Testis (tissue), 3 donors: ENCODE results near the gene MB21D2. TPM values are rescaled to one million over a fixed set of nuclear protein-coding genes. Genes with fewer than 3 reads are reported as not detected.

Source experiments
- DNase-seq: peaks from one replicate; pipeline ENCODE4 v3.0.0-alpha.2; 2019
- H3K27ac ChIP-seq, 2 donors: fragments of 200-600 bp; sonication (generic); one replicate each; pipeline ENCODE4 v1.5.1; 2019
- H3K27me3 ChIP-seq: fragments of 200-600 bp; sonication (generic); one replicate; pipeline ENCODE4 v1.5.1; 2019
- H3K36me3 ChIP-seq: fragments of 200-600 bp; sonication (generic); one replicate; pipeline ENCODE4 v1.5.1; 2017; ENCODE audit warnings: low read depth; ENCODE audit errors: missing control alignments
- H3K4me1 ChIP-seq: fragments of 200-600 bp; sonication (generic); one replicate; pipeline ENCODE4 v1.5.1; 2019
- H3K4me3 ChIP-seq, 2 donors: fragments of 200-600 bp; sonication (generic); one replicate each; pipeline ENCODE4 v1.5.1; 2017 to 2019
- H3K9me3 ChIP-seq: fragments of 200-600 bp; sonication (generic); one replicate; pipeline ENCODE4 v1.5.1; 2017
- POLR2A ChIP-seq: fragments of 450-650 bp; IDR thresholded peaks from one replicate; pipeline ENCODE4 v1.6.1; 2017; ENCODE audit warnings: antibody characterized with exemption, mild to moderate bottlenecking, moderate library complexity
- WGBS, 2 donors: methylation state at CpG; one replicate each; pipeline ENCODE4 v1.1.5; 2018; 5-methylcytosine and 5-hydroxymethylcytosine counted together
- intact Hi-C: fragments of 100-400 bp; cut with DNase I; formaldehyde crosslinking; loops from one replicate; pipeline ENCODE4 v1.15.1; 2023; ENCODE audit warnings: low total_unique reads
- polyA plus RNA-seq: library from polyadenylated mRNA; stranded (reverse); fragments of 350-450 nt; fragmentation: Illumina TruSeq; extraction: RNeasy Lipid Tissue Mini Kit (QIAGEN cat#74804); gene quantifications from one replicate; pipeline ENCODE4 v1.2.3, GENCODE V29; 2014; ENCODE audit warnings: low read depth, low replicate concordance; ENCODE audit not compliant: insufficient read depth
- total RNA-seq, 2 donors: library from RNA; depleted of rRNA; stranded (reverse); fragments of >200 nt; gene quantifications; one replicate each; pipeline ENCODE4 v1.2.3, GENCODE V29; 2016
- TF ChIP-seq, protein P1 (sequence below), 3 experiments: fragments of 450-650 bp in 2 of 3; fragments of 200-600 bp in 1 of 3; sonication (generic) in 1 of 3; IDR thresholded peaks; one replicate each; pipeline ENCODE4 v1.5.1; 2016 to 2019; ENCODE audit warnings: antibody characterized with exemption in 3 of 3, mild to moderate bottlenecking in 2 of 3, moderate library complexity in 1 of 3

The MB21D2 gene
- total and polyA plus RNA-seq, 3 donors from 2014 or later: 13.4 to 29.2 (median 23.9) TPM

DNA sequence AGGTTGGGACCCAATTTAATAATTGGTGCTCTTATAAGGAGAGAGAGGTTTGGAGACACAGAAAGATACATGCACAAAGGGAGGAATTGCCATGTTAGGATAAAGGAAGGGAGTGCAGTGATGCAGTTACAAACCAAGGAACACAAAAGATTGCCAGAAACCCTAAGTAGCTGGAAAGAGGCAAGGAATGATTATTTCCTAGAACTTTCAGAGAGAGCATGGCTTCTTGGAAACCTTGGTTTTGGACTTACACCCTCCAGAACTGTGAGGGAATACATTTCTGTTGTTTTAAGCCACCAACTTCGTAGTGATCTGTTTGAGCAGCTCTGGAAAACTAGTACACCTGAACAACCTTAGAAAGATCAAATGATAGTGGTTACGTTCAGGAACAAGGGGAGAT lies 25.0 kb upstream of the MB21D2 start:
- Histone ChIP-seq H3K4me3 (no peak overlapping the region), H3K27me3 (no peaks in the 10 kb centered on the region), H3K27ac (peak overlapping the region; percentile 32 to 80), H3K4me1 (peaks cover 4% of the 10 kb centered on the region), H3K36me3 (no peaks in the 10 kb centered on the region), H3K9me3 (no peaks in the 10 kb centered on the region)
- no peak for DNase-seq
- intact Hi-C loops: no loop called here
- 47 to 55% methylated on average over 2 of the region's 2 CpGs for WGBS, 2 donors
- TF ChIP-seq, protein P1, sequence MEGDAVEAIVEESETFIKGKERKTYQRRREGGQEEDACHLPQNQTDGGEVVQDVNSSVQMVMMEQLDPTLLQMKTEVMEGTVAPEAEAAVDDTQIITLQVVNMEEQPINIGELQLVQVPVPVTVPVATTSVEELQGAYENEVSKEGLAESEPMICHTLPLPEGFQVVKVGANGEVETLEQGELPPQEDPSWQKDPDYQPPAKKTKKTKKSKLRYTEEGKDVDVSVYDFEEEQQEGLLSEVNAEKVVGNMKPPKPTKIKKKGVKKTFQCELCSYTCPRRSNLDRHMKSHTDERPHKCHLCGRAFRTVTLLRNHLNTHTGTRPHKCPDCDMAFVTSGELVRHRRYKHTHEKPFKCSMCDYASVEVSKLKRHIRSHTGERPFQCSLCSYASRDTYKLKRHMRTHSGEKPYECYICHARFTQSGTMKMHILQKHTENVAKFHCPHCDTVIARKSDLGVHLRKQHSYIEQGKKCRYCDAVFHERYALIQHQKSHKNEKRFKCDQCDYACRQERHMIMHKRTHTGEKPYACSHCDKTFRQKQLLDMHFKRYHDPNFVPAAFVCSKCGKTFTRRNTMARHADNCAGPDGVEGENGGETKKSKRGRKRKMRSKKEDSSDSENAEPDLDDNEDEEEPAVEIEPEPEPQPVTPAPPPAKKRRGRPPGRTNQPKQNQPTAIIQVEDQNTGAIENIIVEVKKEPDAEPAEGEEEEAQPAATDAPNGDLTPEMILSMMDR (IDR thresholded peaks at IDR 0.05): no peak
- TF ChIP-seq POLR2A: no peak

DNA sequence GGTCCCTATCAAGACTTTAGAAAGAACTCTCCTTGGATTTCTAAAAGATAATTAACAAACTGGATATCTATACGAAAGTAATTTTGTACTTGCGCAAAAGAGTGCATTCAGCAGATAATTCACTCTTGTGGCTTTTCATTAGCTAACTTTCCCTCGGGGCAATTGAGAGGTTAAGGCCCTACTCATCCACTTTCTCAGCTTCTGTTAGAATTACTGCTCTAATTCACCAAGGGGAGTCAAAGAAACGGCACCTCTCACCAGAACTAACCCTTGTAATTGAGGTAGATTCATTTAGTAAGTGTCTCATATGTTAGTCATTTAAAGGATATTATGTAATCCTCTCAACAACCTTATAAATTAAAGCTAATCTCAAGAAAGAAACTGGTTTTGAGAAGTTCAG lies 22.5 kb upstream of the MB21D2 start:
- no peaks in the 10 kb centered on the region for H3K27me3 ChIP-seq
- no peaks in the 10 kb centered on the region for H3K9me3 ChIP-seq
- TF ChIP-seq, protein P1 (IDR thresholded peaks at IDR 0.05): no peak
- TF ChIP-seq POLR2A: no peak
- DNase-seq: no peak
- peaks cover 4% of the 10 kb centered on the region for H3K4me1 ChIP-seq
- no peaks in the 10 kb centered on the region for H3K36me3 ChIP-seq
- no peak overlapping the region for H3K27ac ChIP-seq
- intact Hi-C loops: no loop called here
- no peak overlapping the region for H3K4me3 ChIP-seq
- 69 to 70% methylated on average over 4 of the region's 4 CpGs for WGBS, 2 donors

DNA sequence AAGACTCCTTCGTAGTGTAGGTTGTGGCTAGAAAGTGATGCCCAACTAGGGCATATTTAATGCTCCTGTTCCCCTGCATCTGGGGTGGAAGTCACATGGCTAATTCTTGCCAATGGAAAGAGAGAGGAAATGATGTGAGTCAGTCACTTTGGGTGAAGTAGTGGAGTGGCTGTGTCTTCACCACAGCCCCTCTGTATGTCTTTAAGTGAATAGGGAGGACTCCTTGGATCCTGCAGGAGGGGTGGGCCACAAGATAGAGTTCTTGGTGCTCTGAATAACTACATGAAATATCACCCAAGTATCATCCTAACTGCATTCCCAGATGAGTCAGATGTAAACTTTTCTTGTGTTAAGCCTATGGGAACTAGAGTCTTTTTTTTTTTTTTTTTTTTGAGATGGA lies 17.8 kb upstream of the MB21D2 start:
- Histone ChIP-seq H3K27me3 (no peaks in the 10 kb centered on the region), H3K36me3 (no peaks in the 10 kb centered on the region), H3K4me1 (no peaks in the 10 kb centered on the region), H3K9me3 (no peaks in the 10 kb centered on the region), H3K27ac (no peak overlapping the region), H3K4me3 (no peak overlapping the region)
- intact Hi-C loops: no loop called here
- 95 to 100% methylated on average over 1 of the region's 1 CpG for WGBS, 2 donors
- no peak for DNase-seq
- TF ChIP-seq, protein P1 (IDR thresholded peaks at IDR 0.05): no peak
- TF ChIP-seq POLR2A: no peak

DNA sequence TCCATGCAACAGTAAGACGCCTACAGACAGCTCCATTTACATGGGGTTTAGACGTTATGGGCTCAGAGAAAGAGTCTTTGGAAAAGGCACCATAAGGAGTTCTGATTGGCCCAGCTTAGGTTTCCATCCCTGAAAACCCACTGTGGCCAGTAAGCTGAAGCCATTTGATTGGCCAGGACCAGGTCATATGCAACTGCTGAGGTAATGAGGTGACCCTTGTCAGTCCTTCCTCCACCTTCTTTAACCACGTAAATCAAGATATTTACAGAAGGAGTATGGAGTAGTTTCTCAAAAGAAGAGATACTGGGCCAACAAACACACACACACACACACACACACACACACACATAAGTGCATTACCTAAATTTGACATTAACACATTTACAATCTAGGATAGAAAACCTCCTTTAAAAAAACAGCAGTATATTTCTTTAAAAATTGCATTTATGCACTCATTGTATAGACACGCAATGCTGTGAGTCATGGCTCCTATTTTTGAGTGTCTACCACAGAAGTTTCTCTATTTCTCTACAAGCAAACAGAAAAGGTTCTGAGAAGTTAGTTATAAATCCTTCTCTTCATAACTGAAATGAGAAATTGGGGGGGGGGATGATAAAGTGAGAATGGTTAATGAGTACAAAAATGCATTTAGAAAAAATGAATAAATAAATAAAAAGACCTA lies 16.3 kb upstream of the MB21D2 start:
- 64 to 91% methylated on average over 4 of the region's 4 CpGs for WGBS, 2 donors
- Histone ChIP-seq H3K4me1 (no peaks in the 10 kb centered on the region), H3K27me3 (no peaks in the 10 kb centered on the region), H3K4me3 (no peak overlapping the region), H3K36me3 (no peaks in the 10 kb centered on the region), H3K27ac (no peak overlapping the region), H3K9me3 (no peaks in the 10 kb centered on the region)
- DNase-seq: no peak
- no peak for TF ChIP-seq POLR2A
- TF ChIP-seq, protein P1 (IDR thresholded peaks at IDR 0.05): no peak
- intact Hi-C loops: no loop called here

DNA sequence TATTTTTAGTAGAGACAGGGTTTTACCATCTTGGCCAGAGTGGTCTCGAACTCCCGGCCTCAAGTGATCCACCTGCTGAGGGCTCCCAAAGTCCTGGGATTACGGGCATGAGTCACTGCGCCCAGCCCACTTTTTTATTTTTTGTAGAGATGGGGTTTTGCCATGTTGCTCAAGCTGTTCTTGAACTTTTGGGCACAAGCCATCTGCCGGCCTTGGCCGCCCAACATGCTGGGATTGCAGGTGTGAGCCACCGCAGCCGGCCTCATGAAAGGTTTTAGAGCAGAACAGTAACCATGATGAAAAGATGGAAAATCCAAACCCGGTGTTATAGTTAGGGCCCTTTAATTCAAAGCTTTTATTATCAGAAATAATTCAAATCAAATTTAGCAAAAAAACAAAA lies 15.6 kb upstream of the MB21D2 start:
- intact Hi-C loops: no loop called here
- 81 to 96% methylated on average over 9 of the region's 9 CpGs for WGBS, 2 donors

More for the DNA sequence above, 15.6 kb upstream of the MB21D2 start:
- H3K4me3 ChIP-seq: no peak overlapping the region
- H3K36me3 ChIP-seq: no peaks in the 10 kb centered on the region
- no peaks in the 10 kb centered on the region for H3K27me3 ChIP-seq
- no peaks in the 10 kb centered on the region for H3K9me3 ChIP-seq
- H3K4me1 ChIP-seq: no peaks in the 10 kb centered on the region
- no peak overlapping the region for H3K27ac ChIP-seq
- TF ChIP-seq POLR2A: no peak
- TF ChIP-seq, protein P1 (IDR thresholded peaks at IDR 0.05): no peak
- no peak for DNase-seq
